GM18508 (cell line): ENCODE measurements around the gene NTN5.

ENCODE experiments used
- ATAC-seq: cut with Tn5 transposase; IDR thresholded peaks from one replicate; pipeline ENCODE4 v1.9.1; 2021; ENCODE audit warnings: moderate number of reproducible peaks; ENCODE audit not compliant: insufficient read depth, unreplicated experiment

NTN5 gene

GRCh38 chr19:48617146-48617937 is 55.5 kb downstream of the NTN5 start:
- no peak for ATAC-seq

GRCh38 chr19:48616491-48617056 is 56.2 kb downstream of the NTN5 start:
- ATAC-seq: no peak

GRCh38 chr19:48616041-48616436 is 56.8 kb downstream of the NTN5 start:
- ATAC-seq: no peak

- no peak for ATAC-seq
Observed at GRCh38 chr19:48615231-48616040, 57.4 kb downstream of the NTN5 start.

- no peak for ATAC-seq
Observed at GRCh38 chr19:48614436-48615230, 58.2 kb downstream of the NTN5 start, which contains the start of gene FAM83E. Gene FAM83E (minus strand): TSS chr19:48615076. CDS start chr19:48613372, 1,704 bp downstream.

GRCh38 chr19:48613852-48614435 is 58.9 kb downstream of the NTN5 start:
- ATAC-seq: no peak

- ATAC-seq: no peak
Observed at GRCh38 chr19:48613024-48613851, 59.6 kb downstream of the NTN5 start.

GRCh38 chr19:48611872-48612271 is 60.9 kb downstream of the NTN5 start:
- no peak for ATAC-seq
